Fibroblast of lung (primary cell): ENCODE results near the gene PCDH12. TPM values are rescaled to one million over a fixed set of nuclear protein-coding genes. Genes with fewer than 3 reads are reported as not detected.

Source experiments
- DNase-seq, 2 donors: peaks; one replicate each; pipeline versions ENCODE4 v3.0.0 to v3.0.0-alpha.2; 2010; ENCODE audit warnings: low read depth in 2 of 2
- H2AFZ ChIP-seq: 2 replicates; pipeline ENCODE4 v1.5.1; 2012; ENCODE audit warnings: low read length, control low read depth, inconsistent platforms
- H3K27ac ChIP-seq: 2 replicates; pipeline ENCODE4 v1.5.1; 2011; ENCODE audit warnings: low read length, control low read depth; ENCODE audit not compliant: insufficient read depth
- H3K27me3 ChIP-seq: 2 replicates; pipeline ENCODE4 v1.5.1; 2011; ENCODE audit warnings: mild to moderate bottlenecking, low read length; ENCODE audit not compliant: control insufficient read depth, insufficient read depth
- H3K36me3 ChIP-seq: 2 replicates; pipeline ENCODE4 v1.5.1; 2011; ENCODE audit warnings: low read length; ENCODE audit not compliant: control insufficient read depth, insufficient read depth
- H3K4me1 ChIP-seq: 2 replicates; pipeline ENCODE4 v1.5.1; 2011; ENCODE audit warnings: low read length; ENCODE audit not compliant: control insufficient read depth, insufficient read depth; ENCODE audit errors: extremely low read depth
- H3K4me2 ChIP-seq: 2 replicates; pipeline ENCODE4 v1.5.1; 2011; ENCODE audit warnings: low read length, control low read depth; ENCODE audit not compliant: insufficient read depth; ENCODE audit errors: extremely low read depth
- H3K4me3 ChIP-seq, 4 experiments: fragments of 200-600 bp in 1 of 4; sonication (generic) in 1 of 4; replicated peaks in 1 of 4; 2 replicates each; pipeline ENCODE4 v1.5.1; 2011 to 2016; ENCODE audit warnings: low read length in 4 of 4, low read depth in 3 of 4, mild to moderate bottlenecking in 3 of 4, control low read depth in 2 of 4, inconsistent platforms in 1 of 4, mixed read lengths in 1 of 4; ENCODE audit not compliant: insufficient read depth in 1 of 4; ENCODE audit errors: control extremely low read depth in 1 of 4
- H3K79me2 ChIP-seq: 2 replicates; pipeline ENCODE4 v1.5.1; 2012; ENCODE audit warnings: mild to moderate bottlenecking, low read length, inconsistent platforms; ENCODE audit not compliant: control insufficient read depth, insufficient read depth
- H3K9ac ChIP-seq: 2 replicates; pipeline ENCODE4 v1.5.1; 2011; ENCODE audit warnings: mild to moderate bottlenecking, low read length, control low read depth; ENCODE audit not compliant: insufficient read depth
- H3K9me3 ChIP-seq: 2 replicates; pipeline ENCODE4 v1.5.1; 2012; ENCODE audit warnings: low read depth, low read length; ENCODE audit not compliant: control insufficient read depth, insufficient read depth
- H4K20me1 ChIP-seq: 2 replicates; pipeline ENCODE4 v1.5.1; 2011; ENCODE audit warnings: low read length; ENCODE audit not compliant: control insufficient read depth, insufficient read depth; ENCODE audit errors: extremely low read depth
- CTCF ChIP-seq, 2 donors: IDR thresholded peaks in 1 of 2; conservative IDR thresholded peaks in 1 of 2; 1 replicate in 1 of 2; 2 replicates in 1 of 2; pipeline ENCODE4 v1.5.1; 2011 to 2012; ENCODE audit warnings: low read length in 2 of 2, control low read depth in 1 of 2, inconsistent platforms in 1 of 2, low read depth in 1 of 2, mild to moderate bottlenecking in 1 of 2
- EZH2 ChIP-seq: IDR thresholded peaks from 2 replicates; pipeline ENCODE4 v1.5.1; 2012; ENCODE audit warnings: low read length, control low read depth, mild to moderate bottlenecking; ENCODE audit errors: missing control alignments
- polyA plus RNA-seq, 2 donors: library from polyadenylated mRNA; depleted of rRNA in 1 of 2; stranded (reverse) in 1 of 2; unstranded in 1 of 2; fragments of >200 nt; gene quantifications; 2 replicates each; pipeline ENCODE4 v1.2.1, GENCODE V29; 2011 to 2012; ENCODE audit warnings: missing spikeins in 1 of 2
- total RNA-seq: library from RNA; depleted of rRNA; stranded (reverse); fragments of >200 nt; gene quantifications from 2 replicates; pipeline ENCODE4 v1.2.1, GENCODE V29; 2014

PCDH12 gene
- total and polyA plus RNA-seq, 2 donors (not counting 1 experiment from before 2014, with no cell fraction given), result under 0.01 to 0.02 TPM

- Histone ChIP-seq H3K9me3 (no peaks in the 10 kb centered on the region), H3K4me2 (no peak overlapping the region), H3K79me2 (no peaks in the 10 kb centered on the region), H2AFZ (no peak overlapping the region), H3K27me3 (no peaks in the 10 kb centered on the region), H3K9ac (no peak overlapping the region), H3K36me3 (no peaks in the 10 kb centered on the region), H3K4me1 (peaks cover 7% of the 10 kb centered on the region), H3K27ac (no peak overlapping the region), H4K20me1 (no peaks in the 10 kb centered on the region), H3K4me3 (no peak overlapping the region)
- DNase-seq, result no peak
- no peak for TF ChIP-seq CTCF (conservative IDR thresholded peaks at IDR 0.05 in 1 of 2, IDR thresholded peaks at IDR 0.05 in 1 of 2; ENCODE audit: low read depth in 1 of 2, low read length in 2 of 2)
- no peak for TF ChIP-seq EZH2
Observed at GRCh38 chr5:141944076-141944475, 13.9 kb downstream of the PCDH12 start.

DNA sequence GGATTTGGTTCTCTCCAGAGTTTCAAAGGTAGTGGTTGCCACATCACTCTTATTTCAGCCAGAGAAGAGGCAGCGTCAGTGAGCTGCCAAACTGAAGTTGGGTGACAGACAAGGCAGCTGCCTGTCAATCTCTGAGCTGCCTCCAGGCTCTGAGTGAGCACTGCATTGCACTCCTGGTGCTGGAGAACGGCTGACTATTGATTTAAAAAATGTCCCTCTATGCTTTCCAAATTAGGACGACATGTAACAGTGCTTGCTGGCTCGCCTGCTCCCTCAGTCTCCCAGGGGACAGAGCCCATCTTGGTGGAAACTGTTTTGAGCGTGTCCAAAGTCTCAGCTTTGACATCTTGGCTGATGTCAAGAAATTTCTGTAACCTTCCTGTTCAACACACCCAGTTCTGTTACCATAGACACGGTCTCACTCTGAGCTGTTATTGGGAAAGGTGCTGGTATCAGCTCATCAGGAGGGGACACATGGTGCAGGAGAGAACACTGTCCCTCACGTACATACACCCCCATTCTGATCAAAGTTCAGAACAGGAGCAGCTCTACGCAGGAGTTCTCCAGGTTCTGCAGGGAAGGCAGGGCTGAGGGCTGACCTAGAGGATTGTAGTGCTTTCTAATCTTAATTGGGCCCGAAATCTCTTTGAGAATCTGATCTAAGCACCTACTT is 15.7 kb downstream of the PCDH12 start:
- no peak for DNase-seq
- no peaks in the 10 kb centered on the region for H4K20me1 ChIP-seq
- H3K4me2 ChIP-seq, result no peak overlapping the region
- peaks cover 7% of the 10 kb centered on the region for H3K4me1 ChIP-seq
- no peaks in the 10 kb centered on the region for H3K27me3 ChIP-seq
- no peak overlapping the region for H3K27ac ChIP-seq
- H2AFZ ChIP-seq, result no peak overlapping the region
- H3K9ac ChIP-seq, result no peak overlapping the region
- TF ChIP-seq EZH2, result no peak
- TF ChIP-seq CTCF (conservative IDR thresholded peaks at IDR 0.05 in 1 of 2, IDR thresholded peaks at IDR 0.05 in 1 of 2; ENCODE audit: low read depth in 1 of 2, low read length in 2 of 2), result no peak
- no peaks in the 10 kb centered on the region for H3K79me2 ChIP-seq
- H3K36me3 ChIP-seq, result peaks cover 4% of the 10 kb centered on the region
- H3K9me3 ChIP-seq, result no peaks in the 10 kb centered on the region
- H3K4me3 ChIP-seq, result no peak overlapping the region

DNA sequence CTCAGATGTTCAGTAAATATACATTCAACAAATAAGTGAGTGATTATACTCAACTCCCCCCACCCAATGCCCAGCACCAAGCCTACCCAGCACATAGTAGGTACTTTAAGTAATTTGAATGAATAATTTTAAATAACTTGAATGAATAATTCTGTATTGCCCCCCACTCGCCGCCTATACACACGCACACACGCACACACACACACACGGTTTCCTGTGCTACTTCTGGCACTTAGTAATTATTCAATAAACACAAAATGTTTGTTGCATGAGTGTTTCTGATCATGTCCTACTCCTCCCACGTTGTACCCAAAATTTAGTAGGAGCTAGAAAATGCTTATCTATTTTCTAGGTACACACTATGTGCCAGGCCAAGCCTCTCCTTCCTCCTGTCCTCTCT is 16.2 kb downstream of the PCDH12 start:
- Histone ChIP-seq H3K9me3 (no peaks in the 10 kb centered on the region), H2AFZ (no peak overlapping the region), H3K4me3 (no peak overlapping the region), H4K20me1 (no peaks in the 10 kb centered on the region), H3K4me2 (no peak overlapping the region), H3K36me3 (peaks cover 8% of the 10 kb centered on the region), H3K4me1 (peaks cover 7% of the 10 kb centered on the region), H3K79me2 (no peaks in the 10 kb centered on the region), H3K9ac (no peak overlapping the region), H3K27me3 (no peaks in the 10 kb centered on the region), H3K27ac (no peak overlapping the region)
- TF ChIP-seq CTCF (conservative IDR thresholded peaks at IDR 0.05 in 1 of 2, IDR thresholded peaks at IDR 0.05 in 1 of 2; ENCODE audit: low read depth in 1 of 2, low read length in 2 of 2) (no peak), EZH2 (no peak)
- no peak for DNase-seq
